ENCODE measurements around the gene C12orf56. TPM values are rescaled to one million over a fixed set of nuclear protein-coding genes. Genes with fewer than 3 reads are reported as not detected.

C12orf56 gene
- total and polyA plus RNA-seq, 9 of the 15 experiments (the other 6 are each of a cell fraction or from before 2014, with no cell fraction given) = 0.40 to 4.8 (median 1.2) TPM

GRCh38 chr12:64390275-64390851, at the start of gene C12orf56 (continued):
- peak; percentile 39; the same call in 1 of the 2 replicates for TF ChIP-seq MGA (IDR thresholded peaks at IDR 0.05)
- TF ChIP-seq, protein P1, sequence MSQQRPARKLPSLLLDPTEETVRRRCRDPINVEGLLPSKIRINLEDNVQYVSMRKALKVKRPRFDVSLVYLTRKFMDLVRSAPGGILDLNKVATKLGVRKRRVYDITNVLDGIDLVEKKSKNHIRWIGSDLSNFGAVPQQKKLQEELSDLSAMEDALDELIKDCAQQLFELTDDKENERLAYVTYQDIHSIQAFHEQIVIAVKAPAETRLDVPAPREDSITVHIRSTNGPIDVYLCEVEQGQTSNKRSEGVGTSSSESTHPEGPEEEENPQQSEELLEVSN (IDR thresholded peaks at IDR 0.05; ENCODE audit: borderline replicate concordance in 1 of 2, extremely low read depth in 1 of 2, insufficient read depth in 1 of 2, insufficient read length in 1 of 2, low read depth in 1 of 2, low read length in 1 of 2, poor library complexity in 1 of 2, severe bottlenecking in 1 of 2) = peak in 1 of 2 experiments; percentile 57
- no peak for TF ChIP-seq RBFOX2 (IDR thresholded peaks at IDR 0.05; ENCODE audit: low read depth, low read length)
- 0 out of 2 replicates have a peak, but pooled peaks have one; percentile 37 for TF ChIP-seq ZBTB33 (CRISPR knock-in tag; IDR thresholded peaks at IDR 0.05)
- no peak for TF ChIP-seq ARNT (IDR thresholded peaks at IDR 0.05)
- no peak for TF ChIP-seq ILF3 (IDR thresholded peaks at IDR 0.05; ENCODE audit: borderline replicate concordance)
- TF ChIP-seq, protein P2, sequence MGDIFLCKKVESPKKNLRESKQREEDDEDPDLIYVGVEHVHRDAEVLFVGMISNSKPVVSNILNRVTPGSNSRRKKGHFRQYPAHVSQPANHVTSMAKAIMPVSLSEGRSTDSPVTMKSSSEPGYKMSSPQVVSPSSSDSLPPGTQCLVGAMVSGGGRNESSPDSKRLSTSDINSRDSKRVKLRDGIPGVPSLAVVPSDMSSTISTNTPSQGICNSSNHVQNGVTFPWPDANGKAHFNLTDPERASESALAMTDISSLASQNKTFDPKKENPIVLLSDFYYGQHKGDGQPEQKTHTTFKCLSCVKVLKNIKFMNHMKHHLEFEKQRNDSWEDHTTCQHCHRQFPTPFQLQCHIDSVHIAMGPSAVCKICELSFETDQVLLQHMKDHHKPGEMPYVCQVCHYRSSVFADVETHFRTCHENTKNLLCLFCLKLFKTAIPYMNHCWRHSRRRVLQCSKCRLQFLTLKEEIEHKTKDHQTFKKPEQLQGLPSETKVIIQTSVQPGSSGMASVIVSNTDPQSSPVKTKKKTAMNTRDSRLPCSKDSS (IDR thresholded peaks at IDR 0.05; ENCODE audit: low read depth, partially characterized antibody) = no peak
- TF ChIP-seq L3MBTL2 (IDR thresholded peaks at IDR 0.05) = peak; percentile 28; the same call in 1 of the 2 replicates

Measured in K562 (cell line).